ENCODE results near the gene OSER1. TPM values are rescaled to one million over a fixed set of nuclear protein-coding genes. Genes with fewer than 3 reads are reported as not detected.

OSER1 gene
- polyA plus RNA-seq, 1 of the 3 experiments (the other 2 are of a cell fraction) = 22.3 TPM

GRCh38 chr20:44256961-44257360, 46.4 kb upstream of the OSER1 start:
- H3K9me2 ChIP-seq = no peaks in the 10 kb centered on the region
- WGBS (ENCODE audit: low lambda C conversion rate) = 85% methylated on average over 20 of the region's 21 CpGs
- ChIA-PET POLR2A (no interaction called here), CTCF (interaction anchor here (1.1 to 1.5 kb wide), 2 partner anchors 7 to 39 kb away, joined by 4 read pairs; no protein-coding TSS in a partner anchor)
- H3K27me3 ChIP-seq (ENCODE audit: insufficient read depth) = no peaks in the 10 kb centered on the region
- no peaks in the 10 kb centered on the region for H3F3A ChIP-seq (replicated peaks; ENCODE audit: insufficient read depth)
- H3K4me2 ChIP-seq = no peak overlapping the region
- H3K9me3 ChIP-seq = no peaks in the 10 kb centered on the region
- no peak overlapping the region for H3K9ac ChIP-seq
- no peaks in the 10 kb centered on the region for H3K36me3 ChIP-seq (replicated peaks in 1 of 2; ENCODE audit: control insufficient read depth in 1 of 2, insufficient read depth in 2 of 2, low read length in 1 of 2)
- H3K79me2 ChIP-seq (ENCODE audit: insufficient read depth) = no peaks in the 10 kb centered on the region
- H2AFZ ChIP-seq (ENCODE audit: low read depth) = no peak overlapping the region
- no peak for DNase-seq
- TF ChIP-seq ZBTB33 (IDR thresholded peaks at IDR 0.05; ENCODE audit: borderline replicate concordance, low read depth) (no peak), TEAD4 (IDR thresholded peaks at IDR 0.05; ENCODE audit: borderline replicate concordance, insufficient read depth) (no peak), GATA2 (CRISPR knock-in tag; IDR thresholded peaks at IDR 0.05) (no peak), RFX5 (IDR thresholded peaks at IDR 0.05; ENCODE audit: low read length) (no peak), EP300 (IDR thresholded peaks at IDR 0.05; ENCODE audit: borderline replicate concordance in 1 of 2, low read depth in 1 of 2, low read length in 1 of 2) (no peak), RAD21 (IDR thresholded peaks at IDR 0.05; ENCODE audit: low read length) (no peak), TAF1 (IDR thresholded peaks at IDR 0.05; ENCODE audit: borderline replicate concordance, low read depth, low read length) (no peak), MEF2A (IDR thresholded peaks at IDR 0.05; ENCODE audit: borderline replicate concordance, low read depth) (no peak)
- H3K4me3 ChIP-seq (ENCODE audit: low read depth in 2 of 2, low read length in 1 of 2) = no peak overlapping the region
- H3K4me1 ChIP-seq (ENCODE audit: control insufficient read depth in 1 of 2, insufficient read depth in 2 of 2, low read depth in 1 of 2, low read length in 1 of 2) = no peaks in the 10 kb centered on the region
- H3K27ac ChIP-seq (ENCODE audit: low read depth in 2 of 2, low read length in 1 of 2) = no peak overlapping the region
- H4K20me1 ChIP-seq (ENCODE audit: insufficient read depth) = no peaks in the 10 kb centered on the region

GRCh38 chr20:44255942-44256341, 45.4 kb upstream of the OSER1 start:
- no peaks in the 10 kb centered on the region for H3K36me3 ChIP-seq (replicated peaks in 1 of 2; ENCODE audit: control insufficient read depth in 1 of 2, insufficient read depth in 2 of 2, low read length in 1 of 2)
- no peaks in the 10 kb centered on the region for H3F3A ChIP-seq (replicated peaks; ENCODE audit: insufficient read depth)
- CTCF ChIA-PET = interaction anchor here (1.1 to 1.5 kb wide), 2 partner anchors 8 to 10 kb away, joined by 3 to 4 read pairs; no protein-coding TSS in a partner anchor
- TF ChIP-seq IRF3 (IDR thresholded peaks at IDR 0.05; ENCODE audit: low read depth, low read length) (no peak), YY1 (IDR thresholded peaks at IDR 0.05; ENCODE audit: low read depth) (no peak), CHD2 (IDR thresholded peaks at IDR 0.05; ENCODE audit: low read length, partially characterized antibody) (no peak), USF2 (IDR thresholded peaks at IDR 0.05; ENCODE audit: borderline replicate concordance, low read depth, low read length) (no peak), POLR2AphosphoS5 (IDR thresholded peaks at IDR 0.05; ENCODE audit: low read depth, low read length) (no peak), ELF1 (IDR thresholded peaks at IDR 0.05) (no peak), GATA2 (CRISPR knock-in tag; IDR thresholded peaks at IDR 0.05) (no peak), GABPA (IDR thresholded peaks at IDR 0.05; ENCODE audit: low read depth) (no peak)
- no peaks in the 10 kb centered on the region for H3K27me3 ChIP-seq (ENCODE audit: insufficient read depth)
- no peak overlapping the region for H2AFZ ChIP-seq (ENCODE audit: low read depth)
- no peaks in the 10 kb centered on the region for H3K9me3 ChIP-seq
- H3K4me3 ChIP-seq (ENCODE audit: low read depth in 2 of 2, low read length in 1 of 2) = no peak overlapping the region
- H3K9ac ChIP-seq = no peak overlapping the region
- no peaks in the 10 kb centered on the region for H3K79me2 ChIP-seq (ENCODE audit: insufficient read depth)
- WGBS (ENCODE audit: low lambda C conversion rate) = 79% methylated on average over 1 of the region's 1 CpG
- no peak overlapping the region for H3K4me2 ChIP-seq
- H3K27ac ChIP-seq (ENCODE audit: low read depth in 2 of 2, low read length in 1 of 2) = no peak overlapping the region
- H4K20me1 ChIP-seq (ENCODE audit: insufficient read depth) = no peaks in the 10 kb centered on the region
- H3K4me1 ChIP-seq (ENCODE audit: control insufficient read depth in 1 of 2, insufficient read depth in 2 of 2, low read depth in 1 of 2, low read length in 1 of 2) = no peaks in the 10 kb centered on the region
- POLR2A ChIA-PET = no interaction called here
- DNase-seq = no peak
- no peaks in the 10 kb centered on the region for H3K9me2 ChIP-seq

Data from SK-N-SH (cell line).